ENCODE measurements around the gene MSRB3.
A peak's percentile ranks its signal among the peaks of the same experiment; 100 is the strongest.
"Not testable (repeated sequence)": the region's sequence is repeated elsewhere in the genome, so short reads cannot be mapped to it uniquely, and the experiment has no call there.

Gene MSRB3

GRCh38 chr12:65276916-65277530 lies 1.5 kb upstream of the MSRB3 start:
- H3K9me3 Mint-ChIP-seq: no peaks in the 10 kb centered on the region
- peaks cover 7% of the 10 kb centered on the region for H3K4me1 Mint-ChIP-seq
- no peak overlapping the region for H3K27ac Mint-ChIP-seq
- H3K4me3 Mint-ChIP-seq: no peak overlapping the region
- no peaks in the 10 kb centered on the region for H3K36me3 Mint-ChIP-seq
- H3K27me3 Mint-ChIP-seq: peaks cover 67% of the 10 kb centered on the region
- ATAC-seq: no peak

- ATAC-seq: peak; percentile 25
- Mint-ChIP-seq H3K27ac (no peak overlapping the region), H3K4me1 (peaks cover 7% of the 10 kb centered on the region), H3K36me3 (no peaks in the 10 kb centered on the region), H3K27me3 (peaks cover 67% of the 10 kb centered on the region), H3K9me3 (no peaks in the 10 kb centered on the region), H3K4me3 (peak overlapping the region; percentile 62)
Observed at GRCh38 chr12:65277994-65278575, 398 bp upstream of the MSRB3 start.

GRCh38 chr12:65279369-65280112 lies 1.1 kb downstream of the MSRB3 start:
- ATAC-seq: no peak
- no peak overlapping the region for H3K27ac Mint-ChIP-seq
- no peaks in the 10 kb centered on the region for H3K36me3 Mint-ChIP-seq
- no peaks in the 10 kb centered on the region for H3K9me3 Mint-ChIP-seq
- H3K4me3 Mint-ChIP-seq: peak overlapping the region; percentile 64
- peaks cover 7% of the 10 kb centered on the region for H3K4me1 Mint-ChIP-seq
- H3K27me3 Mint-ChIP-seq: peaks cover 62% of the 10 kb centered on the region

GRCh38 chr12:65280306-65280705 lies 1.8 kb downstream of the MSRB3 start:
- no peaks in the 10 kb centered on the region for H3K9me3 Mint-ChIP-seq
- no peak overlapping the region for H3K27ac Mint-ChIP-seq
- peaks cover 57% of the 10 kb centered on the region for H3K27me3 Mint-ChIP-seq
- H3K4me1 Mint-ChIP-seq: peaks cover 7% of the 10 kb centered on the region
- no peaks in the 10 kb centered on the region for H3K36me3 Mint-ChIP-seq
- no peak for ATAC-seq
- H3K4me3 Mint-ChIP-seq: no peak overlapping the region

- no peak overlapping the region for H3K4me3 Mint-ChIP-seq
- H3K36me3 Mint-ChIP-seq: no peaks in the 10 kb centered on the region
- H3K27ac Mint-ChIP-seq: no peak overlapping the region
- H3K9me3 Mint-ChIP-seq: no peaks in the 10 kb centered on the region
- peaks cover 50% of the 10 kb centered on the region for H3K27me3 Mint-ChIP-seq
- H3K4me1 Mint-ChIP-seq: peaks cover 7% of the 10 kb centered on the region
- no peak for ATAC-seq
Observed at GRCh38 chr12:65282840-65283239, 4.4 kb downstream of the MSRB3 start.

GRCh38 chr12:65285532-65285931 lies 7.0 kb downstream of the MSRB3 start:
- not testable (repeated sequence) for H3K4me1 Mint-ChIP-seq, H3K27ac Mint-ChIP-seq, ATAC-seq, H3K4me3 Mint-ChIP-seq, H3K9me3 Mint-ChIP-seq, H3K36me3 Mint-ChIP-seq
- peaks cover 36% of the 10 kb centered on the region for H3K27me3 Mint-ChIP-seq

- H3K27ac Mint-ChIP-seq: no peak overlapping the region
Observed at GRCh38 chr12:65287426-65287825, 8.9 kb downstream of the MSRB3 start.

GRCh38 chr12:65292241-65292640 lies 13.8 kb downstream of the MSRB3 start:
- Mint-ChIP-seq H3K4me1 (peaks cover 5% of the 10 kb centered on the region), H3K4me3 (no peak overlapping the region), H3K27ac (no peak overlapping the region), H3K36me3 (no peaks in the 10 kb centered on the region), H3K9me3 (peaks cover 5% of the 10 kb centered on the region), H3K27me3 (peaks cover 37% of the 10 kb centered on the region)
- ATAC-seq: no peak

More at GRCh38 chr12:65287426-65287825, 8.9 kb downstream of the MSRB3 start:
- H3K4me1 Mint-ChIP-seq: no peaks in the 10 kb centered on the region
- no peak overlapping the region for H3K4me3 Mint-ChIP-seq
- no peak for ATAC-seq
- no peaks in the 10 kb centered on the region for H3K36me3 Mint-ChIP-seq
- H3K27me3 Mint-ChIP-seq: peaks cover 25% of the 10 kb centered on the region
- no peaks in the 10 kb centered on the region for H3K9me3 Mint-ChIP-seq

- no peaks in the 10 kb centered on the region for H3K36me3 Mint-ChIP-seq
- no peak for ATAC-seq
- no peak overlapping the region for H3K27ac Mint-ChIP-seq
- H3K4me3 Mint-ChIP-seq: no peak overlapping the region
- peaks cover 5% of the 10 kb centered on the region for H3K9me3 Mint-ChIP-seq
- H3K27me3 Mint-ChIP-seq: peaks cover 31% of the 10 kb centered on the region
- peaks cover 5% of the 10 kb centered on the region for H3K4me1 Mint-ChIP-seq
Observed at GRCh38 chr12:65293735-65294134, 15.3 kb downstream of the MSRB3 start.

- H3K4me3 Mint-ChIP-seq: no peak overlapping the region
- no peak overlapping the region for H3K27ac Mint-ChIP-seq
- H3K27me3 Mint-ChIP-seq: peaks cover 31% of the 10 kb centered on the region
- no peak for ATAC-seq
- peaks cover 5% of the 10 kb centered on the region for H3K9me3 Mint-ChIP-seq
- H3K36me3 Mint-ChIP-seq: no peaks in the 10 kb centered on the region
- H3K4me1 Mint-ChIP-seq: peaks cover 5% of the 10 kb centered on the region
Observed at GRCh38 chr12:65294641-65295262, 16.3 kb downstream of the MSRB3 start.

- Mint-ChIP-seq H3K36me3 (no peaks in the 10 kb centered on the region), H3K4me3 (no peak overlapping the region), H3K27ac (no peak overlapping the region), H3K27me3 (peaks cover 22% of the 10 kb centered on the region), H3K4me1 (peaks cover 5% of the 10 kb centered on the region), H3K9me3 (peaks cover 5% of the 10 kb centered on the region)
- peak; percentile 43 for ATAC-seq
Observed at GRCh38 chr12:65296508-65297265, 18.2 kb downstream of the MSRB3 start.

GRCh38 chr12:65300097-65300496 lies 21.6 kb downstream of the MSRB3 start:
- Mint-ChIP-seq H3K27ac (no peak overlapping the region), H3K36me3 (no peaks in the 10 kb centered on the region), H3K9me3 (peaks cover 5% of the 10 kb centered on the region), H3K4me1 (peaks cover 5% of the 10 kb centered on the region), H3K4me3 (no peak overlapping the region), H3K27me3 (peaks cover 43% of the 10 kb centered on the region)
- no peak for ATAC-seq

- Mint-ChIP-seq H3K27me3 (peaks cover 45% of the 10 kb centered on the region), H3K4me3 (no peak overlapping the region), H3K36me3 (no peaks in the 10 kb centered on the region)
Observed at GRCh38 chr12:65300679-65301349, 22.3 kb downstream of the MSRB3 start.

GRCh38 chr12:65302891-65303290 lies 24.4 kb downstream of the MSRB3 start:
- Mint-ChIP-seq H3K27ac (no peak overlapping the region), H3K4me3 (no peak overlapping the region), H3K4me1 (peaks cover 5% of the 10 kb centered on the region), H3K27me3 (peaks cover 33% of the 10 kb centered on the region), H3K36me3 (no peaks in the 10 kb centered on the region), H3K9me3 (no peaks in the 10 kb centered on the region)
- ATAC-seq: no peak

More at GRCh38 chr12:65300679-65301349, 22.3 kb downstream of the MSRB3 start:
- peaks cover 5% of the 10 kb centered on the region for H3K4me1 Mint-ChIP-seq
- peaks cover 5% of the 10 kb centered on the region for H3K9me3 Mint-ChIP-seq
- ATAC-seq: no peak
- no peak overlapping the region for H3K27ac Mint-ChIP-seq
